Measurements from ENCODE around the gene GTPBP2. TPM values are rescaled to one million over a fixed set of nuclear protein-coding genes. Genes with fewer than 3 reads are reported as not detected.

GTPBP2 gene
- total RNA-seq, 1 experiment from 2014 or later: 72.2 TPM

DNA sequence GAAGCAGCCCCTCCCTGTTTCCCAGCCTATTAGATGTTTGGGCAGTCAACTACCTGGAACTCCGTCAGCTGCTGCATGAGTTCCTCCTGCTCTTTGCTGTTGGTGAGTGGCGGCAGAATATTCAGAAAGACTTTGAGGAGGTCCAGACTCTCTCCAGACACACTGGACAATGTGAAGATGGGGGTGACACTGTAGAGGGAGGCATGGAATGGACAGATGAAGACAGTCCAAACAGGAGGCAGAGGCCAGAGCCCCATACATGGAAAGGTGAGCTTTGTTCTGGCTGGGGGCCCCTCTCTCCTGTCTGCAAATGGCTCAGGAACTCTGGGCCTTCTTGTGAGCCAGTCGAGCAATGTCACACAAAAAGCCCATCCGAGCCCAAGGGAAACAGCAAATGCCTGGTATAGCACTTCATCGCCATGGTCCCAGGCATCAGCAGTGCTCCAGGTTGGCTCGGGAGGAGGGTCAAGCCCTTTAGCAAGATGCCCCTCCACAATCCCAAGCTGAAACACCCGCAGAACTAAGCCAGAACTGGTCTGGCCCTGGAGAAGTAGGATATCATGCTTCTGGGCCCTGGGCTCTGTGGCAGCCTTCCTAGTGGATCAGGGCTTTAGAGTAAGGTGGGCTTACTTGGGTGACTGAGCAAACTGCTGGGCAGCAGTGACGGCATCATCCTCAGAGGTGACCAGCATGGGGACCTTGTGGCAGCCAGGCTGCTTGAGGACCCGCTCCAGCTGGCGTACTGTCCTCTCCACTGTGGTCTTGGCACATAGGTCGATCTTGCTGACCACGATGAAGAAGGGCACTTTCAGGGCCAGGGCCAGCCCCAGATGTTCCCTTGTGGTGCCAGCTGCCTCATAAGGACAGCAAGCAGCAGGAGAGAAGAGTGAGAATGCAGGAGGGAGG, 4.9 kb downstream of the GTPBP2 start:
- H4K5ac ChIP-seq (ENCODE audit: insufficient read length, low read depth, low read length): no peak overlapping the region
- H4K8ac ChIP-seq (replicated peaks; ENCODE audit: insufficient read length, low read depth, low read length): no peak overlapping the region
- WGBS (ENCODE audit: extremely low coverage, insufficient read length, low lambda C conversion rate): no CpG with 5 or more reads among the region's 12 CpGs
- no peak overlapping the region for H3K27ac Mint-ChIP-seq
- H4K20me1 ChIP-seq (ENCODE audit: control insufficient read depth, insufficient read depth, insufficient read length): no peaks in the 10 kb centered on the region
- no peak overlapping the region for H2BK15ac ChIP-seq (ENCODE audit: low read depth, low read length)
- H3K79me2 ChIP-seq (ENCODE audit: insufficient read depth, low read length): no peaks in the 10 kb centered on the region
- no peak overlapping the region for H2BK120ac ChIP-seq (ENCODE audit: low read depth, low read length, poor library complexity, severe bottlenecking)
- H4K91ac ChIP-seq (ENCODE audit: insufficient read length, low read depth, low read length): no peak overlapping the region
- H3K23me2 ChIP-seq (ENCODE audit: insufficient read length, low read depth, low read length, poor library complexity, severe bottlenecking): peaks cover 4% of the 10 kb centered on the region
- no peak overlapping the region for H3T11ph ChIP-seq (ENCODE audit: low read length)
- H3K27me3 ChIP-seq (ENCODE audit: insufficient read depth, low read length): no peaks in the 10 kb centered on the region
- H3K4me2 ChIP-seq (ENCODE audit: insufficient read depth, insufficient read length, low read length): no peak overlapping the region
- H3K4me1 Mint-ChIP-seq: peaks cover 10 to 13% of the 10 kb centered on the region in 2 experiments
- H3K4me1 ChIP-seq (ENCODE audit: insufficient read depth, low read length): no peaks in the 10 kb centered on the region
- H3K79me1 ChIP-seq (ENCODE audit: insufficient read depth, low read depth, low read length, poor library complexity, severe bottlenecking): peaks cover 6% of the 10 kb centered on the region
- H2AK5ac ChIP-seq (ENCODE audit: insufficient read length, low read length): no peak overlapping the region
- no peak overlapping the region for H2BK5ac ChIP-seq (ENCODE audit: insufficient read length, low read length)
- no peak overlapping the region for H3K56ac ChIP-seq (ENCODE audit: insufficient read length, low read depth, low read length)
- H3K27ac ChIP-seq (ENCODE audit: insufficient read length, low read depth, low read length): no peak overlapping the region
- H3K14ac ChIP-seq (ENCODE audit: insufficient read depth, low read length): no peak overlapping the region
- peaks cover 51 to 85% (median 79%) of the 10 kb centered on the region in 3 experiments; a peak in 6 of 7 replicates for H3K36me3 Mint-ChIP-seq (ENCODE audit: insufficient read depth in 1 of 3, low read depth in 3 of 3)
- H2BK20ac ChIP-seq (ENCODE audit: low read depth, low read length, poor library complexity, severe bottlenecking): no peak overlapping the region
- H3K4ac ChIP-seq (ENCODE audit: low read depth, low read length): no peak overlapping the region
- no peak overlapping the region for H3K4me3 Mint-ChIP-seq
- no peak overlapping the region for H3K18ac ChIP-seq (ENCODE audit: insufficient read length, low read depth, low read length)
- no peak overlapping the region for H2BK12ac ChIP-seq (ENCODE audit: insufficient read length, low read depth, low read length)
- no peak for TF ChIP-seq CTCF (conservative IDR thresholded peaks at IDR 0.05)
- no peak overlapping the region for H2AFZ ChIP-seq (ENCODE audit: low read length)
- no peak overlapping the region for H3K9ac ChIP-seq (ENCODE audit: extremely low read depth, insufficient read length, low read length)
- H3K27me3 Mint-ChIP-seq (ENCODE audit: low read depth): no peaks in the 10 kb centered on the region
- H3K9me3 Mint-ChIP-seq: no peaks in the 10 kb centered on the region
- H3K23ac ChIP-seq (ENCODE audit: insufficient read length, low read depth, low read length): no peak overlapping the region
- DNase-seq: no peak
- H3K9me3 ChIP-seq (ENCODE audit: control insufficient read depth, low read depth, low read length): no peaks in the 10 kb centered on the region
